ENCODE data around the gene KY.
A peak's percentile ranks its signal among the peaks of the same experiment; 100 is the strongest.

The KY gene

GRCh38 chr3:134654031-134654430 is 3.2 kb upstream of the KY start:
- no peaks in the 10 kb centered on the region for H3K79me1 ChIP-seq (replicated peaks; ENCODE audit: low read length, poor library complexity, severe bottlenecking)
- WGBS: 86% methylated on average over 1 of the region's 1 CpG
- H2AFZ ChIP-seq (ENCODE audit: low read depth, low read length): no peak overlapping the region

DNA sequence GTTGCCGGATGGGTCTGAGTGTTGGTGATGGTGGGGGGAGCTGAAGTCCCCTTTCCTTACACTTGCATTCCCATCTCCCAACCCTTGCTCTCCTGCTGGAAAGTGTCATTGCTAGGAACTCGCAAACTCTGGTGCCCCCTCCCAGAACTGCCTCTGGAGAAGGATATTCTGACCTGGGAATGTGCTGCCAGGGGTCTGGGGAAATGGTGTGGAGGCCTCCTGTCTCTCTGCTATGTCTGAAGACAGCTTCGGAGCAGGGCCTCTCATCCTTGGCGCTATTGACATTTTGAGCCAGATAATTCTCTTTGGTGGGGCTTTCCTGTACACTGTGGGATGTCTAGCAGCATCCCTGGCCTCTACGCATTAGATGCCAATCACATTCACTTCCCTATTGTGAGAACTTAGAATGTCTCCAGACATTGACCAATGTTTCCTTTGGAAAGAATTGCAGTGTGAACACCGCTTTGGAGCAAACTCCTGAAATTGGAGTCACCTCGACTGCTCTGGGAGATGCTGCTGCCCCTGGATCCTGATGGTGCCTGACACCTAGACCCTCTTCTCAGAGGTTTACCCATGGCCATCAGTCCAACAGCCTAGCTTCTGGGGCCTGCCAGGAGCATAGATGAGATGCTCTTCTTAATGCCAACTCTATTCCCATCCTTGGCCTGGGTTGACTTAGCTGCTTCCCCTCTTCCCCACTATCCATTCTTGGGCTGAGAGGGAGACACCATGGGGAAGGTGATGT is 2.2 kb upstream of the KY start:
- no peak for DNase-seq
- H3K4me3 ChIP-seq (ENCODE audit: insufficient read depth in 1 of 2, low read depth in 1 of 2, low read length in 2 of 2): no peak overlapping the region
- no peaks in the 10 kb centered on the region for H3K36me3 ChIP-seq (ENCODE audit: control insufficient read depth in 1 of 2, insufficient read depth in 2 of 2, low read depth in 1 of 2, low read length in 2 of 2)

More at GRCh38 chr3:134654031-134654430, 3.2 kb upstream of the KY start:
- Histone ChIP-seq H3K4ac (ENCODE audit: low read depth in 1 of 2, low read length in 2 of 2) (no peak overlapping the region), H3K27me3 (ENCODE audit: control insufficient read depth in 1 of 2, insufficient read depth in 1 of 2, low read length in 2 of 2) (peaks cover 0 to 70% of the 10 kb centered on the region in 2 experiments), H4K8ac (ENCODE audit: low read length) (no peak overlapping the region), H2BK15ac (ENCODE audit: low read depth, poor library complexity, severe bottlenecking) (no peak overlapping the region), H3K4me1 (ENCODE audit: control insufficient read depth, insufficient read depth, low read depth, low read length) (peaks cover 12% of the 10 kb centered on the region), H2AK5ac (ENCODE audit: low read length, severe bottlenecking) (no peak overlapping the region), H3K4me3 (ENCODE audit: insufficient read depth in 1 of 2, low read depth in 1 of 2, low read length in 2 of 2) (no peak overlapping the region), H3K14ac (ENCODE audit: low read length in 2 of 2) (no peak overlapping the region), H2BK5ac (ENCODE audit: low read depth, low read length, poor library complexity, severe bottlenecking) (no peak overlapping the region), H3K18ac (ENCODE audit: low read depth in 1 of 2, low read length in 2 of 2) (no peak overlapping the region), H2BK120ac (ENCODE audit: low read depth, low read length) (no peak overlapping the region), H2BK12ac (ENCODE audit: low read length in 2 of 2) (no peak overlapping the region), H4K91ac (ENCODE audit: low read length) (no peak overlapping the region), H3K36me3 (ENCODE audit: control insufficient read depth in 1 of 2, insufficient read depth in 2 of 2, low read depth in 1 of 2, low read length in 2 of 2) (no peaks in the 10 kb centered on the region), H3K23ac (ENCODE audit: low read length in 2 of 2) (no peak overlapping the region), H3K4me2 (ENCODE audit: low read length, poor library complexity, severe bottlenecking) (no peak overlapping the region), H3K9me3 (ENCODE audit: control insufficient read depth, low read length) (no peaks in the 10 kb centered on the region), H3K27ac (ENCODE audit: low read length, poor library complexity, severe bottlenecking) (no peak overlapping the region), H3K9ac (ENCODE audit: low read length) (no peak overlapping the region)
- no peak for DNase-seq

GRCh38 chr3:134652409-134652831 is 1.6 kb upstream of the KY start:
- no peak overlapping the region for H2AFZ ChIP-seq (ENCODE audit: low read depth, low read length)
- DNase-seq: no peak
- H3K36me3 ChIP-seq (ENCODE audit: control insufficient read depth in 1 of 2, insufficient read depth in 2 of 2, low read depth in 1 of 2, low read length in 2 of 2): no peaks in the 10 kb centered on the region
- H4K91ac ChIP-seq (ENCODE audit: low read length): no peak overlapping the region
- WGBS: no CpG with 5 or more reads among the region's 7 CpGs
- no peak overlapping the region for H3K9ac ChIP-seq (ENCODE audit: low read length)
- no peak overlapping the region for H3K14ac ChIP-seq (ENCODE audit: low read length in 2 of 2)
- H3K4me2 ChIP-seq (ENCODE audit: low read length, poor library complexity, severe bottlenecking): no peak overlapping the region
- H2BK120ac ChIP-seq (ENCODE audit: low read depth, low read length): no peak overlapping the region
- peak overlapping the region; percentile 35 for H2BK5ac ChIP-seq (ENCODE audit: low read depth, low read length, poor library complexity, severe bottlenecking)
- no peaks in the 10 kb centered on the region for H3K9me3 ChIP-seq (ENCODE audit: control insufficient read depth, low read length)
- no peak overlapping the region for H2BK15ac ChIP-seq (ENCODE audit: low read depth, poor library complexity, severe bottlenecking)
- no peak overlapping the region for H2BK12ac ChIP-seq (ENCODE audit: low read length in 2 of 2)
- H3K27me3 ChIP-seq (ENCODE audit: control insufficient read depth in 1 of 2, insufficient read depth in 1 of 2, low read length in 2 of 2): peaks cover 0 to 83% of the 10 kb centered on the region in 2 experiments
- peaks cover 12% of the 10 kb centered on the region for H3K4me1 ChIP-seq (ENCODE audit: control insufficient read depth, insufficient read depth, low read depth, low read length)
- H3K18ac ChIP-seq (ENCODE audit: low read depth in 1 of 2, low read length in 2 of 2): no peak overlapping the region
- H3K4ac ChIP-seq (ENCODE audit: low read depth in 1 of 2, low read length in 2 of 2): no peak overlapping the region
- H2AK5ac ChIP-seq (ENCODE audit: low read length, severe bottlenecking): no peak overlapping the region
- H3K27ac ChIP-seq (ENCODE audit: low read length, poor library complexity, severe bottlenecking): no peak overlapping the region
- H3K79me1 ChIP-seq (replicated peaks; ENCODE audit: low read length, poor library complexity, severe bottlenecking): no peaks in the 10 kb centered on the region
- H3K4me3 ChIP-seq (ENCODE audit: insufficient read depth in 1 of 2, low read depth in 1 of 2, low read length in 2 of 2): no peak overlapping the region
- no peak overlapping the region for H3K23ac ChIP-seq (ENCODE audit: low read length in 2 of 2)
- H4K8ac ChIP-seq (ENCODE audit: low read length): no peak overlapping the region

More for the DNA sequence above, 2.2 kb upstream of the KY start:
- Histone ChIP-seq H3K27me3 (ENCODE audit: control insufficient read depth in 1 of 2, insufficient read depth in 1 of 2, low read length in 2 of 2) (peaks cover 0 to 79% of the 10 kb centered on the region in 2 experiments), H3K4me2 (ENCODE audit: low read length, poor library complexity, severe bottlenecking) (no peak overlapping the region), H2BK12ac (ENCODE audit: low read length in 2 of 2) (no peak overlapping the region), H2BK120ac (ENCODE audit: low read depth, low read length) (no peak overlapping the region), H3K79me1 (replicated peaks; ENCODE audit: low read length, poor library complexity, severe bottlenecking) (no peaks in the 10 kb centered on the region), H2BK5ac (ENCODE audit: low read depth, low read length, poor library complexity, severe bottlenecking) (no peak overlapping the region), H4K8ac (ENCODE audit: low read length) (no peak overlapping the region), H3K9ac (ENCODE audit: low read length) (no peak overlapping the region), H3K4ac (ENCODE audit: low read depth in 1 of 2, low read length in 2 of 2) (no peak overlapping the region), H3K9me3 (ENCODE audit: control insufficient read depth, low read length) (no peaks in the 10 kb centered on the region), H3K27ac (ENCODE audit: low read length, poor library complexity, severe bottlenecking) (no peak overlapping the region), H3K23ac (ENCODE audit: low read length in 2 of 2) (no peak overlapping the region), H2AK5ac (ENCODE audit: low read length, severe bottlenecking) (no peak overlapping the region), H3K14ac (ENCODE audit: low read length in 2 of 2) (no peak overlapping the region), H2AFZ (ENCODE audit: low read depth, low read length) (no peak overlapping the region), H4K91ac (ENCODE audit: low read length) (no peak overlapping the region), H3K4me1 (ENCODE audit: control insufficient read depth, insufficient read depth, low read depth, low read length) (peaks cover 12% of the 10 kb centered on the region), H3K18ac (ENCODE audit: low read depth in 1 of 2, low read length in 2 of 2) (no peak overlapping the region), H2BK15ac (ENCODE audit: low read depth, poor library complexity, severe bottlenecking) (no peak overlapping the region)
- WGBS: 84% methylated on average over 6 of the region's 7 CpGs

DNA sequence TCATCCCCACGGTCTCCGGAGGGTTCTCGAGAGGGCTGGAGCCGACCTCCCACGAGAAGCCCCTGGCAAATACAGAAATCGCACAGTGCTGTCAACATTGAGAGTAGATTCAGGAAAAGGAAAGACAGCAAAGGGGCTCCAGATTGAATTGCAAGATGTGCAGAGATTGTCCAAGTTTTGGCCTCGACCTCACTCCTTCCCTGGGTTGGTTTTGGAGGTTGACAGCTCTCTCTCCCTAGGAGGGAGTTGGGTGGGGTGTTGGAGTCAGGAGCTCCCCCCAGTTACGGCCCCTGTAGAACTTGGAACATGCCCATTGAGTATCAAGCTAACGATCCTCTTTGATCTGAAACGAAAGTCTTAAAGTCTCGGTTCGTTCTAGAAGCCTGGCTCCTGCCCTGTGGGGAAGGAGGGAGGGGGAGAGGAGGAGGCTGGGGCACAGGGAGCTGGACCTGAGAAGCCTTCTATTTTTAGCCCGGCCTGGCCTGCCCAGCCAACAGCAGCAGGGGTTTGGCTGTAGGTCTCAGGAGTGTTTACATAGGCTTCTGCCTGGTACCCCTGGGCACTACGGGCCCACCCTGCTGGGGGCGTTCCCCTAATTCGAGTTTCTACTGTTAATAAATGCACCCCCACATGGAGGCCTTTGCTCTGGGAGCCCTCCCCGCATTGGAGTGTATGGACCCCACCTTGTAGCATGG is 672 bp upstream of the KY start:
- Histone ChIP-seq H3K4me2 (ENCODE audit: low read length, poor library complexity, severe bottlenecking) (peak overlapping the region; percentile 74), H3K18ac (ENCODE audit: low read depth in 1 of 2, low read length in 2 of 2) (no peak overlapping the region), H3K4me3 (ENCODE audit: insufficient read depth in 1 of 2, low read depth in 1 of 2, low read length in 2 of 2) (peak overlapping the region in 1 of 2 experiments; percentile 82), H2BK120ac (ENCODE audit: low read depth, low read length) (no peak overlapping the region), H3K9ac (ENCODE audit: low read length) (peak overlapping the region; percentile 66), H3K4me1 (ENCODE audit: control insufficient read depth, insufficient read depth, low read depth, low read length) (peaks cover 12% of the 10 kb centered on the region), H4K8ac (ENCODE audit: low read length) (no peak overlapping the region), H2AK5ac (ENCODE audit: low read length, severe bottlenecking) (no peak overlapping the region), H3K27ac (ENCODE audit: low read length, poor library complexity, severe bottlenecking) (no peak overlapping the region), H3K36me3 (ENCODE audit: control insufficient read depth in 1 of 2, insufficient read depth in 2 of 2, low read depth in 1 of 2, low read length in 2 of 2) (no peaks in the 10 kb centered on the region), H3K27me3 (ENCODE audit: control insufficient read depth in 1 of 2, insufficient read depth in 1 of 2, low read length in 2 of 2) (peaks cover 0 to 87% of the 10 kb centered on the region in 2 experiments), H3K14ac (ENCODE audit: low read length in 2 of 2) (no peak overlapping the region), H2AFZ (ENCODE audit: low read depth, low read length) (no peak overlapping the region), H3K4ac (ENCODE audit: low read depth in 1 of 2, low read length in 2 of 2) (no peak overlapping the region), H3K23ac (ENCODE audit: low read length in 2 of 2) (no peak overlapping the region), H3K79me1 (replicated peaks; ENCODE audit: low read length, poor library complexity, severe bottlenecking) (no peaks in the 10 kb centered on the region), H4K91ac (ENCODE audit: low read length) (no peak overlapping the region), H3K9me3 (ENCODE audit: control insufficient read depth, low read length) (no peaks in the 10 kb centered on the region), H2BK5ac (ENCODE audit: low read depth, low read length, poor library complexity, severe bottlenecking) (no peak overlapping the region), H2BK12ac (ENCODE audit: low read length in 2 of 2) (no peak overlapping the region), H2BK15ac (ENCODE audit: low read depth, poor library complexity, severe bottlenecking) (no peak overlapping the region)
- WGBS: 37% methylated on average over 17 of the region's 17 CpGs
- DNase-seq: no peak
